H9 (cell line): ENCODE measurements around the gene ANAPC10. TPM values are rescaled to one million over a fixed set of nuclear protein-coding genes. Genes with fewer than 3 reads are reported as not detected.
A peak's percentile ranks its signal among the peaks of the same experiment; 100 is the strongest.

Experiments used
- DNase-seq: peaks from one replicate; pipeline ENCODE4 v3.0.0-alpha.2; 2017
- H2AFZ ChIP-seq: one replicate; pipeline ENCODE4 v1.6.1; 2013; ENCODE audit warnings: mild to moderate bottlenecking, low read length, control low read depth, moderate library complexity
- H2AK5ac ChIP-seq: 2 replicates; pipeline ENCODE4 v1.6.1; 2013; ENCODE audit warnings: low read length, control low read depth, mixed read lengths; ENCODE audit not compliant: insufficient read length
- H2BK120ac ChIP-seq: one replicate; pipeline ENCODE4 v1.6.1; 2013; ENCODE audit warnings: low read depth, mild to moderate bottlenecking, low read length, control low read depth, inconsistent platforms; ENCODE audit not compliant: poor library complexity, severe bottlenecking
- H2BK12ac ChIP-seq: 2 replicates; pipeline ENCODE4 v1.6.1; 2013; ENCODE audit warnings: low read length, control low read depth, mixed read lengths, low read depth; ENCODE audit not compliant: insufficient read length
- H2BK15ac ChIP-seq: 2 replicates; pipeline ENCODE4 v1.6.1; 2013; ENCODE audit warnings: low read depth, low read length, control low read depth
- H2BK20ac ChIP-seq: one replicate; pipeline ENCODE4 v1.6.1; 2013; ENCODE audit warnings: low read depth, mild to moderate bottlenecking, low read length, control low read depth, inconsistent platforms; ENCODE audit not compliant: poor library complexity, severe bottlenecking
- H2BK5ac ChIP-seq: 2 replicates; pipeline ENCODE4 v1.6.1; 2013; ENCODE audit warnings: low read length, control low read depth, mixed read lengths; ENCODE audit not compliant: insufficient read length
- H3K14ac ChIP-seq: 2 replicates; pipeline ENCODE4 v1.6.1; 2013; ENCODE audit warnings: low read length, control low read depth; ENCODE audit not compliant: insufficient read depth
- H3K18ac ChIP-seq: 2 replicates; pipeline ENCODE4 v1.6.1; 2013; ENCODE audit warnings: low read depth, mild to moderate bottlenecking, mixed read lengths, low read length, control low read depth; ENCODE audit not compliant: insufficient read length
- H3K23ac ChIP-seq: 2 replicates; pipeline ENCODE4 v1.6.1; 2013; ENCODE audit warnings: low read length, control low read depth, mixed read lengths, low read depth; ENCODE audit not compliant: insufficient read length
- H3K23me2 ChIP-seq: 2 replicates; pipeline ENCODE4 v1.6.1; 2013; ENCODE audit warnings: low read depth, mild to moderate bottlenecking, mixed read lengths, low read length, control low read depth; ENCODE audit not compliant: insufficient read length, poor library complexity, severe bottlenecking
- H3K27ac ChIP-seq: 2 replicates; pipeline ENCODE4 v1.5.1; 2013; ENCODE audit warnings: low read length, control low read depth, mixed read lengths, low read depth; ENCODE audit not compliant: insufficient read length
- H3K27me3 ChIP-seq: 2 replicates; pipeline ENCODE4 v1.6.1; 2013; ENCODE audit warnings: low read length, control low read depth, inconsistent platforms; ENCODE audit not compliant: insufficient read depth
- H3K4ac ChIP-seq: 2 replicates; pipeline ENCODE4 v1.6.1; 2013; ENCODE audit warnings: low read depth, mild to moderate bottlenecking, control low read depth, inconsistent platforms, low read length, moderate library complexity
- H3K4me1 ChIP-seq: 2 replicates; pipeline ENCODE4 v1.6.1; 2013; ENCODE audit warnings: low read length, control low read depth, inconsistent platforms; ENCODE audit not compliant: insufficient read depth
- H3K4me2 ChIP-seq: 2 replicates; pipeline ENCODE4 v1.6.1; 2013; ENCODE audit warnings: low read length, control low read depth, mixed read lengths; ENCODE audit not compliant: insufficient read length, insufficient read depth
- H3K56ac ChIP-seq: 2 replicates; pipeline ENCODE4 v1.6.1; 2013; ENCODE audit warnings: low read depth, mild to moderate bottlenecking, mixed read lengths, low read length, control low read depth; ENCODE audit not compliant: insufficient read length
- H3K79me1 ChIP-seq: 2 replicates; pipeline ENCODE4 v1.6.1; 2013; ENCODE audit warnings: low read depth, mild to moderate bottlenecking, moderate library complexity, low read length, control low read depth, inconsistent platforms; ENCODE audit not compliant: insufficient read depth, poor library complexity, severe bottlenecking
- H3K79me2 ChIP-seq: 2 replicates; pipeline ENCODE4 v1.6.1; 2013; ENCODE audit warnings: low read length, control low read depth, inconsistent platforms; ENCODE audit not compliant: insufficient read depth
- H3K9ac ChIP-seq: 2 replicates; pipeline ENCODE4 v1.6.1; 2013; ENCODE audit warnings: low read length, control low read depth, mixed read lengths; ENCODE audit not compliant: insufficient read length; ENCODE audit errors: extremely low read depth
- H3K9me3 ChIP-seq: one replicate; pipeline ENCODE4 v1.6.1; 2013; ENCODE audit warnings: low read depth, low read length, inconsistent platforms; ENCODE audit not compliant: control insufficient read depth
- H3T11ph ChIP-seq: one replicate; pipeline ENCODE4 v1.6.1; 2013; ENCODE audit warnings: mild to moderate bottlenecking, low read length, control low read depth, inconsistent platforms
- H4K20me1 ChIP-seq: one replicate; pipeline ENCODE4 v1.6.1; 2013; ENCODE audit not compliant: control insufficient read depth, insufficient read length, insufficient read depth
- H4K5ac ChIP-seq: 2 replicates; pipeline ENCODE4 v1.6.1; 2013; ENCODE audit warnings: low read depth, mild to moderate bottlenecking, mixed read lengths, low read length, control low read depth; ENCODE audit not compliant: insufficient read length
- H4K8ac ChIP-seq: replicated peaks from 2 replicates; pipeline ENCODE4 v1.6.1; 2013; ENCODE audit warnings: low read length, control low read depth, mixed read lengths, low read depth; ENCODE audit not compliant: insufficient read length
- H4K91ac ChIP-seq: 2 replicates; pipeline ENCODE4 v1.6.1; 2013; ENCODE audit warnings: low read depth, mild to moderate bottlenecking, moderate library complexity, mixed read lengths, low read length, control low read depth; ENCODE audit not compliant: insufficient read length
- H3K27ac Mint-ChIP-seq, 3 experiments: 2 replicates in 2 of 3; 3 replicates in 1 of 3; pipeline ENCODE4 v1.8.0; 2020 to 2021; ENCODE audit warnings: mixed read lengths in 3 of 3, mild to moderate bottlenecking in 1 of 3, moderate library complexity in 1 of 3
- H3K27me3 Mint-ChIP-seq: 2 replicates; pipeline ENCODE4 v1.8.0; 2021; ENCODE audit warnings: low read depth, mild to moderate bottlenecking, moderate library complexity, mixed read lengths
- H3K36me3 Mint-ChIP-seq, 3 experiments: 2 replicates in 2 of 3; 3 replicates in 1 of 3; pipeline ENCODE4 v1.8.0; 2020 to 2021; ENCODE audit warnings: low read depth in 3 of 3, mixed read lengths in 3 of 3; ENCODE audit not compliant: insufficient read depth in 1 of 3
- H3K4me1 Mint-ChIP-seq, 2 experiments: 2 replicates each; pipeline ENCODE4 v1.8.0; 2020; ENCODE audit warnings: mixed read lengths in 2 of 2
- H3K4me3 Mint-ChIP-seq, 2 experiments: 2 replicates in 1 of 2; 3 replicates in 1 of 2; pipeline ENCODE4 v1.8.0; 2020 to 2021; ENCODE audit warnings: mild to moderate bottlenecking in 2 of 2, mixed read lengths in 2 of 2, moderate library complexity in 1 of 2
- H3K9me3 Mint-ChIP-seq, 2 experiments: 2 replicates in 1 of 2; 3 replicates in 1 of 2; pipeline ENCODE4 v1.8.0; 2020; ENCODE audit warnings: mild to moderate bottlenecking in 2 of 2, mixed read lengths in 2 of 2, moderate library complexity in 1 of 2
- WGBS: extraction: QIAGEN DNeasy Blood & Tissue Kit; methylation state at CpG from one replicate; pipeline ENCODE4 v1.1.7; 2013; ENCODE audit warnings: missing lambda C conversion rate, low lambda C conversion rate, mixed read lengths; ENCODE audit not compliant: insufficient read length; ENCODE audit errors: extremely low coverage; 5-methylcytosine and 5-hydroxymethylcytosine counted together
- total RNA-seq: library from RNA; stranded (reverse); gene quantifications from 2 replicates; pipeline ENCODE4 v1.2.1, GENCODE V29; 2021
- TF ChIP-seq, protein P1 (sequence below): fragments of 200-600 bp; sonication (generic); conservative IDR thresholded peaks from 3 replicates; pipeline ENCODE4 v1.8.0; 2021; ENCODE audit warnings: antibody characterized with exemption, mild to moderate bottlenecking

ANAPC10 gene
- total RNA-seq, 1 experiment from 2014 or later = 25.3 TPM

DNA sequence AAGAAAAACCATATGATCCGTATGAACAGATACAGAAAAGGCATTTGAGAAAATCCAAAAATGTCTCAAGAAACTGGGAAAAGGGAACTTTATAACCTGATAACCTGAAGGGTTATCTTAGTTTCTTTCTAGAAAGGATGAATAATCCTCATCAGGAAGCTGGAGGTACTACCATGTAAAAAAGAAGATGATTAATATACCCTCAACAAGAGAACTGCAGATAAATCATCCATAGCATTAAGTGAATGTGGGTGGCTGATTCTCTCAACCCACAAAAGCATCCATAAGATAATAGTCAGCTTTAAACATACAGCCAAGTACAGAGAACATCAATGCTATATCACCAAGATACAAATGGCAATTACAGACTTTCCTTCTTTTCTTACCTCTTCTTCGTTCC, 26.4 kb downstream of the ANAPC10 start:
- peaks cover 5 to 6% (median 6%) of the 10 kb centered on the region in 3 experiments; a peak in 5 of 7 replicates for H3K36me3 Mint-ChIP-seq
- H3K4me1 ChIP-seq = no peaks in the 10 kb centered on the region
- no peaks in the 10 kb centered on the region for H3K27me3 Mint-ChIP-seq
- H3K4me2 ChIP-seq = no peak overlapping the region
- H3K4me3 Mint-ChIP-seq = no peak overlapping the region
- no peak overlapping the region for H4K8ac ChIP-seq
- H4K20me1 ChIP-seq = no peaks in the 10 kb centered on the region
- no peak overlapping the region for H3K27ac ChIP-seq
- no CpG with 5 or more reads among the region's 2 CpGs for WGBS
- H2AFZ ChIP-seq = no peak overlapping the region
- no peak overlapping the region for H3T11ph ChIP-seq
- H2BK5ac ChIP-seq = no peak overlapping the region
- H3K79me1 ChIP-seq = no peaks in the 10 kb centered on the region
- no peak overlapping the region for H2BK20ac ChIP-seq
- H2BK120ac ChIP-seq = no peak overlapping the region
- no peak for DNase-seq
- H4K91ac ChIP-seq = no peak overlapping the region
- no peak overlapping the region for H2AK5ac ChIP-seq
- H3K23me2 ChIP-seq = no peaks in the 10 kb centered on the region
- no peaks in the 10 kb centered on the region for H3K9me3 Mint-ChIP-seq
- H3K23ac ChIP-seq = no peak overlapping the region
- H2BK12ac ChIP-seq = no peak overlapping the region
- no peak overlapping the region for H3K18ac ChIP-seq
- H3K9me3 ChIP-seq = no peaks in the 10 kb centered on the region
- H3K79me2 ChIP-seq = no peaks in the 10 kb centered on the region; the same call in 1 of the 2 replicates
- H3K14ac ChIP-seq = no peak overlapping the region
- H2BK15ac ChIP-seq = no peak overlapping the region
- TF ChIP-seq, protein P1, sequence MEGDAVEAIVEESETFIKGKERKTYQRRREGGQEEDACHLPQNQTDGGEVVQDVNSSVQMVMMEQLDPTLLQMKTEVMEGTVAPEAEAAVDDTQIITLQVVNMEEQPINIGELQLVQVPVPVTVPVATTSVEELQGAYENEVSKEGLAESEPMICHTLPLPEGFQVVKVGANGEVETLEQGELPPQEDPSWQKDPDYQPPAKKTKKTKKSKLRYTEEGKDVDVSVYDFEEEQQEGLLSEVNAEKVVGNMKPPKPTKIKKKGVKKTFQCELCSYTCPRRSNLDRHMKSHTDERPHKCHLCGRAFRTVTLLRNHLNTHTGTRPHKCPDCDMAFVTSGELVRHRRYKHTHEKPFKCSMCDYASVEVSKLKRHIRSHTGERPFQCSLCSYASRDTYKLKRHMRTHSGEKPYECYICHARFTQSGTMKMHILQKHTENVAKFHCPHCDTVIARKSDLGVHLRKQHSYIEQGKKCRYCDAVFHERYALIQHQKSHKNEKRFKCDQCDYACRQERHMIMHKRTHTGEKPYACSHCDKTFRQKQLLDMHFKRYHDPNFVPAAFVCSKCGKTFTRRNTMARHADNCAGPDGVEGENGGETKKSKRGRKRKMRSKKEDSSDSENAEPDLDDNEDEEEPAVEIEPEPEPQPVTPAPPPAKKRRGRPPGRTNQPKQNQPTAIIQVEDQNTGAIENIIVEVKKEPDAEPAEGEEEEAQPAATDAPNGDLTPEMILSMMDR = no peak
- no peak overlapping the region for H3K4ac ChIP-seq
- peak overlapping the region in 1 of 3 experiments; percentile 12; a peak in 1 of 7 replicates for H3K27ac Mint-ChIP-seq
- H3K27me3 ChIP-seq = no peaks in the 10 kb centered on the region
- no peak overlapping the region for H4K5ac ChIP-seq
- H3K9ac ChIP-seq = no peak overlapping the region
- H3K4me1 Mint-ChIP-seq = peaks cover 2 to 8% of the 10 kb centered on the region in 2 experiments
- H3K56ac ChIP-seq = no peak overlapping the region
